HFF-Myc (cell line): ENCODE data around the gene ALOX12.

ENCODE experiments used
- DNase-seq: peaks from one replicate; pipeline ENCODE4 v3.0.0-alpha.2; 2011; ENCODE audit warnings: low read depth; ENCODE audit errors: extremely low read depth
- H3K4me3 ChIP-seq: replicated peaks from 2 replicates; pipeline ENCODE4 v1.5.1; 2011; ENCODE audit warnings: low read depth, mild to moderate bottlenecking, control low read depth, low read length
- TF ChIP-seq, protein P1 (sequence below): IDR thresholded peaks from 2 replicates; pipeline ENCODE4 v1.5.1; 2012; ENCODE audit warnings: mild to moderate bottlenecking, low read depth, low read length, control low read depth; ENCODE audit errors: missing control alignments

ALOX12 gene

DNA sequence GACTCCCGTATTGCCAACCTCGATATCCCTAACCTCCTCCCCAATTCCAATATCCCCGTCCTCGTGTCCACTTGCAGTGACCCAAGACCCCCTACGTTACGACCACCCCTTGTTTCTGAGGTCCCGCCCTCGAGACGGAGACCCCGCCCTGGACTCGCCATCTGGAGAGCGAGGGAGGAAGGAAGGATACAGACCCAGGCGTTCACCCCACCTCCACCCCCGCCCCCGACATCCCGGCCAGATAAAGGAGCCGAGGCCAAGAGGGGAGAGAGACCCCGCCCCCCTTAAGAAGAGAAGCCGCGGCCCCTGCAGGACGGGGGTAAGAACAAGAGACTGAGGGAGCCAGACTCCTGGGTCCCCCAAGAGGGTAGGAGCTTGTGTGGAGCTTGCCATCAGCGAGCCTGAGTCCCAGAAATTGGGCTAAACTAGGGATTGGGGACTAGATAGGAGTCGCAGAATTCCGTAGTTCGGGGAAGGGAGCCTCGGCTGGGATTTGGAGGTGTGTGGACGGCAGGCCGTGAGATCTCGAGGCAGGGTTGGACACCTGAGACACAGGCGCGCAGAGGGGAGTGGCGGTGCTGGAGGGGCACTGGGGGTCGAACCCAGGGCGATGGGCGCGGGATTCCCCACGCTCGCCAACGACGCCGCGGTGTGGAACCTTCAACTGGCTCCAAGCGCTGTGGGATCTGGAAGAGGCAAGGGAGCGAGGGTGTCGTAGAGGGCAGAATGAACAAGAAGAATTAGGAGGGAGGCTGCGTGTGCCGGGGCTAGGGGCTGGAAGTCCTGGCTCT, 27.1 kb downstream of the ALOX12 start, which contains the start of gene BCL6B:
BCL6B (plus strand) TSS at position 270 of the 791 bp plus-strand sequence. CDS start 622 bp downstream, outside the sequence.
- TF ChIP-seq, protein P1, sequence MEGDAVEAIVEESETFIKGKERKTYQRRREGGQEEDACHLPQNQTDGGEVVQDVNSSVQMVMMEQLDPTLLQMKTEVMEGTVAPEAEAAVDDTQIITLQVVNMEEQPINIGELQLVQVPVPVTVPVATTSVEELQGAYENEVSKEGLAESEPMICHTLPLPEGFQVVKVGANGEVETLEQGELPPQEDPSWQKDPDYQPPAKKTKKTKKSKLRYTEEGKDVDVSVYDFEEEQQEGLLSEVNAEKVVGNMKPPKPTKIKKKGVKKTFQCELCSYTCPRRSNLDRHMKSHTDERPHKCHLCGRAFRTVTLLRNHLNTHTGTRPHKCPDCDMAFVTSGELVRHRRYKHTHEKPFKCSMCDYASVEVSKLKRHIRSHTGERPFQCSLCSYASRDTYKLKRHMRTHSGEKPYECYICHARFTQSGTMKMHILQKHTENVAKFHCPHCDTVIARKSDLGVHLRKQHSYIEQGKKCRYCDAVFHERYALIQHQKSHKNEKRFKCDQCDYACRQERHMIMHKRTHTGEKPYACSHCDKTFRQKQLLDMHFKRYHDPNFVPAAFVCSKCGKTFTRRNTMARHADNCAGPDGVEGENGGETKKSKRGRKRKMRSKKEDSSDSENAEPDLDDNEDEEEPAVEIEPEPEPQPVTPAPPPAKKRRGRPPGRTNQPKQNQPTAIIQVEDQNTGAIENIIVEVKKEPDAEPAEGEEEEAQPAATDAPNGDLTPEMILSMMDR = no peak
- H3K4me3 ChIP-seq = no peak within 1 kb of the TSS
- no peak for DNase-seq

DNA sequence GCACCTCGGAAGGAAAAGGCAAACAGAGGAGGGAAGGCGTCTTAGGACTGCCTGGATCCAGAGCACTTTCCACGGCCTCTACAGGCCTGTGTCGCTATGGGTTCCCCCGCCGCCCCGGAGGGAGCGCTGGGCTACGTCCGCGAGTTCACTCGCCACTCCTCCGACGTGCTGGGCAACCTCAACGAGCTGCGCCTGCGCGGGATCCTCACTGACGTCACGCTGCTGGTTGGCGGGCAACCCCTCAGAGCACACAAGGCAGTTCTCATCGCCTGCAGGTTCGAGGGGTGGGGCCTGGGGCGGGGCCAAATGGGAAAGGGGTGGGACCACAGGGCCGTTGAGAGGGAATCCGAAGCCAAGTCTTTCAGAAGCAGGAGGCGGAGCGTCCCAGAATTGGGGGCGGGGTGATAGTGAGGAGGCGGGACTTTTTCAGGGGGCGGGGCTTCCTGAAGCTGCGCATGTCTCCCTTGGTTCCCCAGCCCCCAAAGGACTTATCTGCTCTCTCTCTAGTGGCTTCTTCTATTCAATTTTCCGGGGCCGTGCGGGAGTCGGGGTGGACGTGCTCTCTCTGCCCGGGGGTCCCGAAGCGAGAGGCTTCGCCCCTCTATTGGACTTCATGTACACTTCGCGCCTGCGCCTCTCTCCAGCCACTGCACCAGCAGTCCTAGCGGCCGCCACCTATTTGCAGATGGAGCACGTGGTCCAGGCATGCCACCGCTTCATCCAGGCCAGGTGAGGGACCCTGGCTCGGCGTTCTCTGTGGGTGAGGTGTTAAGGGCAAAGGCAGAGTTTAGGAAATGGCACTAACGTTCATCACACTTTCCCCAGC, 27.9 kb downstream of the ALOX12 start:
- no peak overlapping the region for H3K4me3 ChIP-seq
- TF ChIP-seq, protein P1 = no peak
- DNase-seq = no peak

DNA sequence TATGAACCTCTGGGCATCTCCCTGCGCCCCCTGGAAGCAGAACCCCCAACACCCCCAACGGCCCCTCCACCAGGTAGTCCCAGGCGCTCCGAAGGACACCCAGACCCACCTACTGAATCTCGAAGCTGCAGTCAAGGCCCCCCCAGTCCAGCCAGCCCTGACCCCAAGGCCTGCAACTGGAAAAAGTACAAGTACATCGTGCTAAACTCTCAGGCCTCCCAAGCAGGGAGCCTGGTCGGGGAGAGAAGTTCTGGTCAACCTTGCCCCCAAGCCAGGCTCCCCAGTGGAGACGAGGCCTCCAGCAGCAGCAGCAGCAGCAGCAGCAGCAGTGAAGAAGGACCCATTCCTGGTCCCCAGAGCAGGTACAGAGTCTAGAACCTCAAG, 28.5 kb downstream of the ALOX12 start:
- TF ChIP-seq, protein P1 = no peak
- no peak overlapping the region for H3K4me3 ChIP-seq
- DNase-seq = no peak

DNA sequence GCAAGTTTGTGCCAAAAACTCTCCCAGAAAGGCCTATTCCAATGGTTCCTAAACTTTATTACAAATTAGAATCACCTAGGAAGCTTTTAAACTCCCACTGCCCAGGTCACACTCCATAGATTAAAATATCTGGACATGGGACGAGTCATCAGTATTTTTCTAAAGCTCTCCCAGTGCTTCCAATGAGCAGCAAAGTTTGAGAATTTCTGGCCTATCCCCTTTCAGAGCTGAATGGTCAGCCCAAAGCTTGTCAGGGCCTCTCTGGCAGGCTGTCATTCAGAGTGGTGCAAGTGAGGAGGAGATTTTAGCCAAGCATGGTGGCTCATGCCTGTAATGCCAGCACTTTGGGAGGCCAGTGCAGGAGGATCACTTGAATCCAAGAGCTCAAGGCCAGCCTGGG, 29.4 kb downstream of the ALOX12 start:
- no peak for DNase-seq
- H3K4me3 ChIP-seq = no peak overlapping the region
- TF ChIP-seq, protein P1 = no peak

DNA sequence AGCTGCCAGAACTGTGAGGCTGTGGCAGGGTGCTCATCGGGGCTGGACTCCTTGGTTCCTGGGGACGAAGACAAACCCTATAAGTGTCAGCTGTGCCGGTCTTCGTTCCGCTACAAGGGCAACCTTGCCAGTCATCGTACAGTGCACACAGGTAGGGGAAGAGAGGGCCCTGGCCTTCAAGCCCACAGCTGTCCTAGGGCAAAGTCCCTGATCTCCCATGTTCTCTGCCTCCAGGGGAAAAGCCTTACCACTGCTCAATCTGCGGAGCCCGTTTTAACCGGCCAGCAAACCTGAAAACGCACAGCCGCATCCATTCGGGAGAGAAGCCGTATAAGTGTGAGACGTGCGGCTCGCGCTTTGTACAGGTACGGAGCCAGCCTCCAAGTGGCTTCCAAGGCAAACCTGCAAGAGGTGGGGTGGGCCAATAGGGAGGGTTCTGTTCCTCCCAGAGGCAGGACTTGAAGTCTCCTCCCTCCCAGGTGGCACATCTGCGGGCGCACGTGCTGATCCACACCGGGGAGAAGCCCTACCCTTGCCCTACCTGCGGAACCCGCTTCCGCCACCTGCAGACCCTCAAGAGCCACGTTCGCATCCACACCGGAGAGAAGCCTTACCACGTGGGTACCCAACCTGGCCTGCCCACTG, 30.7 kb downstream of the ALOX12 start:
- H3K4me3 ChIP-seq = no peak overlapping the region
- TF ChIP-seq, protein P1 = no peak
- no peak for DNase-seq

DNA sequence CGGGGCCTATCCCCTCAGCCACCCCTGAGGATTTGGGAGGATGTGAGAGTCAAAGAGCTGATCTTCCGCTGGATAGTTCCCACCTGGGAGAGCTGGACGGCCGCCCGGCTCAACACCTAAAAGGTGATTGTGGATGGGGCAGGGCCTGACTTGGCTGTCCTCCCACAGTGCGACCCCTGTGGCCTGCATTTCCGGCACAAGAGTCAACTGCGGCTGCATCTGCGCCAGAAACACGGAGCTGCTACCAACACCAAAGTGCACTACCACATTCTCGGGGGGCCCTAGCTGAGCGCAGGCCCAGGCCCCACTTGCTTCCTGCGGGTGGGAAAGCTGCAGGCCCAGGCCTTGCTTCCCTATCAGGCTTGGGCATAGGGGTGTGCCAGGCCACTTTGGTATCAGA, 31.5 kb downstream of the ALOX12 start:
- no peak overlapping the region for H3K4me3 ChIP-seq

More for the DNA sequence above, 31.5 kb downstream of the ALOX12 start:
- TF ChIP-seq, protein P1 = no peak
- DNase-seq = no peak
